GM08714 (cell line): ENCODE results near the gene ZNF565.
"Not testable (repeated sequence)": the region's sequence is repeated elsewhere in the genome, so short reads cannot be mapped to it uniquely, and the experiment has no call there.

Experiments
- H3K4me3 ChIP-seq: fragments of 200-500 bp; sonication (Bioruptor generic); 2 replicates; pipeline ENCODE4 v1.5.1; 2014; ENCODE audit warnings: mild to moderate bottlenecking, low read length, inconsistent platforms
- ZNF274 ChIP-seq: IDR thresholded peaks from 2 replicates; pipeline ENCODE4 v1.6.1; 2012; ENCODE audit warnings: mild to moderate bottlenecking, low read depth, low read length

ZNF565 gene

DNA sequence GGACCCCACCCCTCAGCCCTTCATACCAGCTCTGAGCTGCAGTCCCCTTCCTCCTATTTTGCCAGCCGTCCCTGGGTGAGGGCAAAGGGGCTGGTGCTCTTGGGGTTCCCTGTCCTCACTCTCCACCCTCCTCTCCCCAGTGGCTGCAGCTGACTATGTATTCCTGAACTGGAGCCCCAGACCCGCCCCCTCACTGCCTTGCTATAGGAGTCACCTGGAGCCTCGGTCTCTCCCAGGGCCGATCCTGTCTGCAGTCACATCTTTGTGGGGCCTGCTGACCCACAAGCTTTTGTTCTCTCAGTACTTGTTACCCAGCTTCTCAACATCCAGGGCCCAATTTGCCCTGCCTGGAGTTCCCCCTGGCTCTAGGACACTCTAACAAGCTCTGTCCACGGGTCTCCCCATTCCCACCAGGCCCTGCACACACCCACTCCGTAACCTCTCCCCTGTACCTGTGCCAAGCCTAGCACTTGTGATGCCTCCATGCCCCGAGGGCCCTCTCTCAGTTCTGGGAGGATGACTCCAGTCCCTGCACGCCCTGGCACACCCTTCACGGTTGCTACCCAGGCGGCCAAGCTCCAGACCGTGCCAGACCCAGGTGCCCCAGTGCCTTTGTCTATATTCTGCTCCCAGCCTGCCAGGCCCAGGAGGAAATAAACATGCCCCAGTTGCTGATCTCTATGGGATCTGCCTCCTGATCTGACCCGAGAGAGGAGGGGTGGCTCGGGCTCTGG, 64.6 kb downstream of the ZNF565 start:
- H3K4me3 ChIP-seq: no peak overlapping the region
- TF ChIP-seq ZNF274: no peak

DNA sequence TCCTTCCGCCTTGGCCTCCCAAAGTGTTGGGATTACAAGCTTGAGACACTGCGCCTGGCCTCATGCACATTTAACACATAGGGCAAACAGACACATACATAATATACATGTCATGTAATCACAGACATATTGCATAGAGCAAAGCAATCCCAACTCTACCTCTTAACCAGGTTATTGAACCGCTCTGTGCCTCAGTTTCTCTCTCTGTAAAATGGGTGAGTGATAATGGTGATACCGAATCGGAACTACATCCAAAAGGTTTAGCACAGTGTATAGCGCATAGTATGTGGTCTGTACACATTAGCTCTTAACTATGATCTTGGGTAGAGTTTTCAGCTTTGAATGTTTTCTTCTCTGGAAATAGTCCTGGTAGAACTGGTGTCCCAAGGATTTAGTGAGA, 69.8 kb downstream of the ZNF565 start:
- TF ChIP-seq ZNF274: no peak
- no peak overlapping the region for H3K4me3 ChIP-seq

DNA sequence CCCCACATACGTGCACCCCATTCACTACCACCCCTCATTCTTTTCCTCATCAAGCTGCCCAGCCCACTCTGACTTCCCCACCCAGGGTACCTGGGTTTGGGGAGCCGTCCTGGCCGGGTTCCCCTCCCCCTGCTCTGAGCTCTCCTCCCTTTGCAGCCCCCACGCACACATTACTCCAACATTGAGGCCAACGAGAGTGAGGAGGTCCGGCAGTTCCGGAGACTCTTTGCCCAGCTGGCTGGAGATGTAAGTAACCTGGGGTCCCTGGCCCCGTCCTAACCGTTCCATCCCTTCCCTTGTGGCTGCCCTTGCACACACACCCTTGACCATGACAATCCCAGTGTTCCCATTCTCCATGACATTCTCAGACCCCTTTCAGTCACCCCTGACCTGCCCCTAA, 72.0 kb downstream of the ZNF565 start:
- no peak for TF ChIP-seq ZNF274
- H3K4me3 ChIP-seq: no peak overlapping the region

DNA sequence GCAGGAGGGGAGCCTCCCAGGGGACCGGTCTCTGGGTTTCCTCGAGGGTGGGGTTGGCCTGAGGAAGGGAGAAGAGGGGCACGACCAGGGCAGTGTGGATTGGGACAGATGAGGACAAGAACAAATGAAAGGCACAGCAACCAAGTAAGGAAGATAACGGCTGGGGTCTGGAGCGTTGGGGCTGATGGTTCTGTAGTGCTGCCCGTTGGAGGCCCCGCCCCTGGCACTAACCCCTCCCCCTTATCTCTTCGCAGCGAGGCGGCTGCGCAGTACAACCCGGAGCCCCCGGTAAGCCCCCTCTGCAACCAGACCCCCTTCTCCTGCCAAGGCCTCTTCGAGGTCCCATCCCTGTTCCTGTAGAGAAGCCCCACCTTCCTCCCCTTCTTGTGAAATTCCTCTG, 72.4 kb downstream of the ZNF565 start:
- no peak for TF ChIP-seq ZNF274
- no peak overlapping the region for H3K4me3 ChIP-seq

DNA sequence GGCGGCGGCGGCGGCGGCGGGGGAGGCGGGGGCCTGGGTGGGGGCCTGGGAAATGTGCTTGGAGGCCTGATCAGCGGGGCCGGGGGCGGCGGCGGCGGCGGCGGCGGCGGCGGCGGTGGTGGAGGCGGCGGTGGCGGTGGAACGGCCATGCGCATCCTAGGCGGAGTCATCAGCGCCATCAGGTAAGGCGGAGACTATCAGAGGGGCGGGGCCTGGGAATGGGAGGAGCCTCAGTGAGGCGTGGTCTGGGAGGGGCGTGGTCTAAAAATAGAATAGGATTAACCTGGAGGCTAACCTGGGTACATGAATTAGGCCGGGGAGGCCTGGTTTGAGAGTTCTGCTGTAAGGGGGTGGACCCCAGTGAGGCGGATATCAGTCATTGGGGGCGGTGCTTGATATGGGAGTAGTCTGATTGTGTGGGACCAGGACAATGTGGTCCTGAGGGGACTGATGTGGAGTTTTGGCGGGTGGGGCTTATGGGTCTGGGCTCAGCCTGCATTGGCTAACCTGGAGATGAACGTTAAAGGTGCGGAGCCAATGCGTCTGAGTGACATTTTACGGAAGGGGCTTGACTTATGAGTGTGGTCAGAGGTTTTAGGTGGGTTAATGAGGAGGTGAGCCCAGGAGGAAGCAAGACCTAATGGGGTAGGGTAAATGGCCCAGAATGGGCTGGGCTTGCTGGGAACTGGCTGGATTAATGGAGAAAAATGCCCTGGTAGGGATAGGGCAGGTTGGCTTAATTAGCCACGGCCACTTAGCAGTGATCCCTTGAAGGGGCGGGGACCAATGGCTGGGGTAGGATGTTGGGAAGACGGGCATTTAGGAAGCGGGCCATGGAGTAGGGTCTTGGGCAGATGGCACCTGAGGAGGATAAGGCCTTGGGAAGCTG, 73.2 kb downstream of the ZNF565 start:
- H3K4me3 ChIP-seq: peak overlapping the region; percentile 89
- no peak for TF ChIP-seq ZNF274

DNA sequence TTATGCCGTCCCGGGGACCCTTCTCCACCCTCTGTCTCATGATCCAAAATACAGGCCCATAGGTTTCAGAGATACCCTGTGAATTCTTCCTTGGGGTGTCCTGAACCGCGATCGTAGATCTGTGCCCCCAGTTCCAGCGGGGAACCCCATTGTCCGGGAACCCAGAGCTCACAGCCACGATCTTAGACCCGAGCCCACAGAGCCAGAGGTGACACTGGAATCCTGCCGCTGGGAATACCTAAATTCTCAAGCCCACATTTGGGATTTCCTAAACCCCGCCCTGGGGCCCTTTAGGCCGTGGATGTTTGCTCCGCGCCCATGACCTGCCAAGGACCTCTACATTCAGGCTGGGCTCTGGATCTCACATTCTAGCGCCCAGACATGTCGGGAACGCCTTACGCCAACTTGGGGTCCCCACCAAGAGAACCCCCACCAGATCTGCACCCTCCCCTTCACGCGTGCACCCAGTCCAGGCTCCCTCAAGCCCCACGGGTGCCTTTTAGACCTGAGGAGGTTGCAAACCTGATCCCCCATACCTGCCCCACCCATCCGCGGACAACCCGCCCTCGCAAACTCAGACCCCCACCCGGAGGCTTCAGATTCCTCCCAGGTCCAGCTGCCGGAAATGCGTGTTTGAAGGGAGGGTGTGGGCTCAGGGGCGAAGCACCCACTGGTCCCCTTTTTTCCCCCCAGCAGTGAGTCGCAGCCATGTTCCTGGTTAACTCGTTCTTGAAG, 74.0 kb downstream of the ZNF565 start:
- H3K4me3 ChIP-seq: peak overlapping the region; percentile 89
- no peak for TF ChIP-seq ZNF274

DNA sequence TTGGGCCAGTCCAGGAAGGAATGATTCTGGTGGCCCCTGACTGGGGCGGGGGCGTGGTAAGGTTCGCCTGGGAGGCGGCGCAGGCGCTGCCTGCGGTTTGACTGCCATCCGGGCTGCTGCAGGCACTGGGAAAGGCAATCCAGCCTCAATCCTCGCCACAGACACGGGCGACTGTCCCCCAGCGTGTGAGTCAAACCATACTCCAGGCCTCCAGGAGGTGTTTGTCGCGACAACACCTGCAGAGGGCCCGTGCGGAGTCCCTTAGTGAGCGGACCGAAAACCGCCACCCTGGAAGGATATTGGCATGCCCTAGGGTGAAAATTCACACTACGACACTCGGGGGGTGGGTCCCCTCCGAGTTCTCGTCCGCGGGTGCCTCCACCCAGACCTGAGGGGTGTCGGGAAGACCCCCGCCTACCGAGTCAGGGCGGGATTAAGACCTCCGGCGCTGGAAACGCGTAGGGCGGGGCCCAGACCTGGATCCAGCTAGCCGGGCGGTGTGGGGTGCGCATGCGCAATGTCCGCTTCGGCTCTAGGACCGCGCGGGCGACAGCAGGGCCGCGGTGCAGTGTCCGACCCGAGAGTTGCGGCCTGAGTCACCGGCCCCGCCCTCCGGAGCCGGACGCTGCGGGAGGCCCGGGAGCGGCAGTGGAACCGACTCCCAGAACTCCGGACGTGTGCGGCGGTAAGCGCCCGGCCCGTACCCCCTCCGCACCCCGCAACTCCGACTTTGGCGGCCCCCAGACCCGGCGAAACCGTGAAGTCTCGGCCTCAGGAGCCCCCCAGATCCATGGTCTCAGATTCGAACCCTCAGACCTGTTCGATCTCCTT, 74.8 kb downstream of the ZNF565 start, which contains the start of gene CAPNS1:
TSS of gene CAPNS1 (plus strand) at position 594 of the 831 bp plus-strand sequence. CDS start 946 bp downstream, outside the sequence.
- H3K4me3 ChIP-seq: peak within 1 kb of the TSS; percentile 89
- TF ChIP-seq ZNF274: no peak

DNA sequence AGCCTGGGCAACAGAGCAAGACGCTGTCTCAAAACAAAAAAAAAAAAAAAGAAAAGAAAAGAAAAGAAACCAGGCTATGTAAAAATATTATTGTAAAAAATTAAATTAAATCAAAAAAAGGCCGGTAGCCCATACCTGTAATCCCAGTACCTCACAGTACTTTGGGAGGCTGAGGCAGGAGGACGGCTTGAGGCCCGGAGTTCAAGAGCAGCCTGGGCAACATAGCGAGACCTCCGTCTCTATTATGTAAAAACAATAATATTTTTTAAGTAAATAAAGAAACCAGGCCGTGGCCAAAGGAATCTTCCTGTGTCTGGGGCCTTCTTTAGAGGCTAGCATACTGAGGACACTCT, 75.4 kb downstream of the ZNF565 start:
- no peak for TF ChIP-seq ZNF274
- peak overlapping the region; percentile 89; the same call in 1 of the 2 replicates for H3K4me3 ChIP-seq

DNA sequence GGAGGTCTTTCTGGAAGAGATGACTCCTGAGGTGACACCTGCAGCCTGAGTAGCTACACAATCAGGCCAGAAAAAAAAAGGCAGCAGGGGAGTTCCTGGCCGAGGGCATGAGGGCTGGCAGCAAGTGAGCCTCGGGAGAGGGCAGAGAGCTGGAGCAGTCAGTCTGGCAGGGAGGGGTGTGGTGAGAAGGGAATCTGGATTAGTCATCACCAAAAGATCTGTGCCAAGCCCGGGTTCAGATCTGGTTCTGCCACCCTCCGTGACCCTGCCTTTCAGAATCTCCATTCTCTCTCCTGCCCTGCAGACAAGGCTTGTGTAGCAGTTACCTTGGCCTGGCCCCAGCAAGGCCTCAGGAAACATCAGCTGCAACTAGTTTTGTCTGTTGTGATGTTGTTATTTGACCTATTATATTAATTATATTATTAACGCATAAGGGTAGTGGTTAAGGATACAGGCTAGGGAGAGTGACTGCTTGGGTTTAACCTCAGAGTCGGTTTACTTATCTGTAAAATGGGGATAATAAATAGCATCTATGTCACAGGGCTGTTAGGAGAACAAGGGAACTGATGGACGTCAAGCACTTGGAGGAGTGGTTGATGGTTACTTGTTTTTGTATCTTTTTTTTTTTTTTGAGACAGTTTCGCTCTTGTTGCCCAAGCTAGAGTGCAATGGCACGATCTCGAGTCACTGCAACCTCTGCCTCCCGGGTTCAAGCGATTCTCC, 77.3 kb downstream of the ZNF565 start:
- no peak overlapping the region for H3K4me3 ChIP-seq
- TF ChIP-seq ZNF274: no peak

DNA sequence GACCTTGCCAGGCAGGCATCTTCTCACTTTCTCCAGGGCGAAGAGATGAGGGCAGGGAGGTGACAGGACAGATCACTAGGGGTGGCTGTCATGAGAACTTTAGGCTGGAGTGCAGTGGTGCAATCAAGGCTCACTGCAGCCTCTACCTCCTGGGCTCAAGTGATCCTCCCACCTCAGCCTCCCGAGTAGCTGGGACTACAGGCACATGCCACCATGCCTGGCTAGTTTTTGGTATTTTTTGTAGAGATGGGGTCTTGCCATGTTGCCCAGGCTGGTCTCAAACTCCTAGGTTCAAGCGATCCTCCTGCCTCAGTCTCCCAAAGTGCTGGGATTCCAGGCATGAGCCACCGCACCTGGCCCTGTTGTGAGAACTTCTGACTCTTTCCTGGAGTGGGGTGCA, 79.6 kb downstream of the ZNF565 start:
- H3K4me3 ChIP-seq: not testable (repeated sequence)
